AG10803 (cell line): ENCODE measurements around the gene OR52H1.

ENCODE experiments used
- DNase-seq: peaks from one replicate; pipeline ENCODE4 v3.0.0; 2010; ENCODE audit warnings: low read depth
- H3K4me3 ChIP-seq: 2 replicates; pipeline ENCODE4 v1.5.1; 2011; ENCODE audit warnings: mild to moderate bottlenecking, low read length, control low read depth
- CTCF ChIP-seq: conservative IDR thresholded peaks from 2 replicates; pipeline ENCODE4 v1.5.1; 2011; ENCODE audit warnings: mild to moderate bottlenecking, low read length, control low read depth, inconsistent platforms

Gene OR52H1

GRCh38 chr11:5581014-5581413, 32.7 kb upstream of the OR52H1 start:
- DNase-seq, result no peak
- H3K4me3 ChIP-seq, result no peak overlapping the region
- TF ChIP-seq CTCF, result no peak

- H3K4me3 ChIP-seq, result no peak within 1 kb of the TSS
- no peak for TF ChIP-seq CTCF
- no peak for DNase-seq
Measured at GRCh38 chr11:5580577-5580976, 32.2 kb upstream of the OR52H1 start, which contains the start of gene OR52B6. Gene OR52B6 (plus strand): TSS chr11:5580877. CDS start chr11:5580877, 0 bp downstream.

GRCh38 chr11:5577101-5577500, 28.8 kb upstream of the OR52H1 start:
- TF ChIP-seq CTCF, result no peak
- no peak overlapping the region for H3K4me3 ChIP-seq
- DNase-seq, result no peak

- no peak for TF ChIP-seq CTCF
- DNase-seq, result no peak
- H3K4me3 ChIP-seq, result no peak overlapping the region
Measured at GRCh38 chr11:5575152-5575551, 26.8 kb upstream of the OR52H1 start.

- no peak for DNase-seq
- TF ChIP-seq CTCF, result no peak
- H3K4me3 ChIP-seq, result no peak overlapping the region
Measured at GRCh38 chr11:5574654-5575053, 26.3 kb upstream of the OR52H1 start.

GRCh38 chr11:5564259-5565019, 16.1 kb upstream of the OR52H1 start:
- DNase-seq, result peak; percentile 9
- no peak for TF ChIP-seq CTCF
- H3K4me3 ChIP-seq, result no peak overlapping the region

- H3K4me3 ChIP-seq, result no peak overlapping the region
- DNase-seq, result no peak
- TF ChIP-seq CTCF, result no peak
Measured at GRCh38 chr11:5557751-5558150, 9.4 kb upstream of the OR52H1 start.
